Coronary artery (tissue), 2 donors: ENCODE data around the gene TNNI3K.

Experiments
- DNase-seq: peaks from one replicate; pipeline ENCODE4 v3.0.0-alpha.2; 2017; ENCODE audit warnings: low spot score
- H3K27ac ChIP-seq, 2 donors: fragments of 200-600 bp; sonication (generic); one replicate each; pipeline ENCODE4 v1.5.1; 2016 to 2019
- H3K4me3 ChIP-seq: fragments of 200-600 bp; sonication (generic); 2 replicates; pipeline ENCODE4 v1.5.1; 2016; ENCODE audit warnings: mild to moderate bottlenecking, moderate library complexity
- CTCF ChIP-seq: fragments of 200-600 bp; sonication (generic); IDR thresholded peaks from one replicate; pipeline ENCODE4 v1.5.1; 2019; ENCODE audit warnings: antibody characterized with exemption

The TNNI3K gene

GRCh38 chr1:74429580-74429979, 194.4 kb downstream of the TNNI3K start:
- no peak for DNase-seq
- Histone ChIP-seq H3K27ac (no peak overlapping the region), H3K4me3 (no peak overlapping the region)
- TF ChIP-seq CTCF: no peak

- Histone ChIP-seq H3K27ac (no peak overlapping the region), H3K4me3 (no peak overlapping the region)
- TF ChIP-seq CTCF: no peak
- DNase-seq: no peak
Observed at GRCh38 chr1:74430342-74430934, 195.3 kb downstream of the TNNI3K start.

- DNase-seq: no peak
- H3K4me3 ChIP-seq: no peak overlapping the region
- TF ChIP-seq CTCF: no peak
- no peak overlapping the region for H3K27ac ChIP-seq
Observed at GRCh38 chr1:74431531-74431930, 196.3 kb downstream of the TNNI3K start.

- Histone ChIP-seq H3K27ac (no peak overlapping the region), H3K4me3 (no peak overlapping the region)
- TF ChIP-seq CTCF: no peak
- no peak for DNase-seq
Observed at GRCh38 chr1:74432325-74432724, 197.1 kb downstream of the TNNI3K start.

- H3K4me3 ChIP-seq: no peak overlapping the region
- H3K27ac ChIP-seq: no peak overlapping the region
- no peak for TF ChIP-seq CTCF
- DNase-seq: no peak
Observed at GRCh38 chr1:74434321-74434720, 199.1 kb downstream of the TNNI3K start.

GRCh38 chr1:74436078-74436477, 200.9 kb downstream of the TNNI3K start:
- Histone ChIP-seq H3K27ac (no peak overlapping the region), H3K4me3 (no peak overlapping the region)
- TF ChIP-seq CTCF: no peak
- no peak for DNase-seq

GRCh38 chr1:74437035-74437434, 201.8 kb downstream of the TNNI3K start:
- Histone ChIP-seq H3K4me3 (no peak overlapping the region), H3K27ac (no peak overlapping the region)
- no peak for DNase-seq
- TF ChIP-seq CTCF: no peak
